NCI-H748 (cell line): Measurements from ENCODE around the gene ENGASE.

Source experiments
- DNase-seq: peaks from one replicate; lab custom pipeline; 2025; ENCODE audit not compliant: unreplicated experiment; lab: John Stamatoyannopoulos, UW

The ENGASE gene

GRCh38 chr17:79111097-79111496 lies 36.5 kb downstream of the ENGASE start:
- DNase-seq: no peak

GRCh38 chr17:79112471-79112870 lies 37.8 kb downstream of the ENGASE start:
- DNase-seq: no peak

- no peak for DNase-seq
These were observed 39.3 kb downstream of the ENGASE start for GRCh38 chr17:79113699-79114457.

GRCh38 chr17:79114458-79115301 lies 40.1 kb downstream of the ENGASE start:
- peak; percentile 93 for DNase-seq

GRCh38 chr17:79115487-79115886 lies 40.9 kb downstream of the ENGASE start:
- no peak for DNase-seq

GRCh38 chr17:79116575-79117368 lies 42.1 kb downstream of the ENGASE start:
- DNase-seq: no peak

GRCh38 chr17:79117905-79118487 lies 43.4 kb downstream of the ENGASE start:
- DNase-seq: no peak

GRCh38 chr17:79118924-79119323 lies 44.3 kb downstream of the ENGASE start:
- DNase-seq: no peak

GRCh38 chr17:79120259-79120658 lies 45.6 kb downstream of the ENGASE start:
- DNase-seq: no peak

GRCh38 chr17:79123988-79124387 lies 49.4 kb downstream of the ENGASE start:
- no peak for DNase-seq

GRCh38 chr17:79124513-79125209 lies 50.0 kb downstream of the ENGASE start:
- no peak for DNase-seq

GRCh38 chr17:79125503-79125902 lies 50.9 kb downstream of the ENGASE start:
- DNase-seq: peak; percentile 23

GRCh38 chr17:79126139-79126538 lies 51.5 kb downstream of the ENGASE start:
- DNase-seq: no peak

- no peak for DNase-seq
These were observed 53.0 kb downstream of the ENGASE start for GRCh38 chr17:79127534-79128135.

GRCh38 chr17:79129523-79129922 lies 54.9 kb downstream of the ENGASE start:
- no peak for DNase-seq

GRCh38 chr17:79130536-79131273 lies 56.1 kb downstream of the ENGASE start:
- no peak for DNase-seq

GRCh38 chr17:79131274-79131635 lies 56.6 kb downstream of the ENGASE start:
- DNase-seq: no peak

GRCh38 chr17:79131701-79132100 lies 57.1 kb downstream of the ENGASE start:
- no peak for DNase-seq

- no peak for DNase-seq
These were observed 57.8 kb downstream of the ENGASE start for GRCh38 chr17:79132271-79133064.
